ENCODE measurements around the gene FLOT1.
A peak's percentile ranks its signal among the peaks of the same experiment; 100 is the strongest.

Gene FLOT1

GRCh38 chr6:30752157-30752927 is 9.9 kb upstream of the FLOT1 start (continued):
- TF ChIP-seq, protein P1, sequence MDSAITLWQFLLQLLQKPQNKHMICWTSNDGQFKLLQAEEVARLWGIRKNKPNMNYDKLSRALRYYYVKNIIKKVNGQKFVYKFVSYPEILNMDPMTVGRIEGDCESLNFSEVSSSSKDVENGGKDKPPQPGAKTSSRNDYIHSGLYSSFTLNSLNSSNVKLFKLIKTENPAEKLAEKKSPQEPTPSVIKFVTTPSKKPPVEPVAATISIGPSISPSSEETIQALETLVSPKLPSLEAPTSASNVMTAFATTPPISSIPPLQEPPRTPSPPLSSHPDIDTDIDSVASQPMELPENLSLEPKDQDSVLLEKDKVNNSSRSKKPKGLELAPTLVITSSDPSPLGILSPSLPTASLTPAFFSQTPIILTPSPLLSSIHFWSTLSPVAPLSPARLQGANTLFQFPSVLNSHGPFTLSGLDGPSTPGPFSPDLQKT (IDR thresholded peaks at IDR 0.05; ENCODE audit: borderline replicate concordance, low read depth, low read length), result no peak
- TF ChIP-seq IKZF3 (tag by site-specific recombination; IDR thresholded peaks at IDR 0.05), result peak; percentile 93
- TF ChIP-seq ZNF221 (tag by site-specific recombination; IDR thresholded peaks at IDR 0.05; ENCODE audit: borderline replicate concordance), result no peak
- no peak for TF ChIP-seq ZNF544 (tag by site-specific recombination; IDR thresholded peaks at IDR 0.05)
- no peak for TF ChIP-seq ZNF610 (tag by site-specific recombination; IDR thresholded peaks at IDR 0.05; ENCODE audit: borderline replicate concordance)
- TF ChIP-seq, protein P2, sequence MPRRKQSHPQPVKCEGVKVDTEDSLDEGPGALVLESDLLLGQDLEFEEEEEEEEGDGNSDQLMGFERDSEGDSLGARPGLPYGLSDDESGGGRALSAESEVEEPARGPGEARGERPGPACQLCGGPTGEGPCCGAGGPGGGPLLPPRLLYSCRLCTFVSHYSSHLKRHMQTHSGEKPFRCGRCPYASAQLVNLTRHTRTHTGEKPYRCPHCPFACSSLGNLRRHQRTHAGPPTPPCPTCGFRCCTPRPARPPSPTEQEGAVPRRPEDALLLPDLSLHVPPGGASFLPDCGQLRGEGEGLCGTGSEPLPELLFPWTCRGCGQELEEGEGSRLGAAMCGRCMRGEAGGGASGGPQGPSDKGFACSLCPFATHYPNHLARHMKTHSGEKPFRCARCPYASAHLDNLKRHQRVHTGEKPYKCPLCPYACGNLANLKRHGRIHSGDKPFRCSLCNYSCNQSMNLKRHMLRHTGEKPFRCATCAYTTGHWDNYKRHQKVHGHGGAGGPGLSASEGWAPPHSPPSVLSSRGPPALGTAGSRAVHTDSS (tag by site-specific recombination; IDR thresholded peaks at IDR 0.05), result no peak
- no peak for TF ChIP-seq ZNF202 (tag by site-specific recombination; IDR thresholded peaks at IDR 0.05; ENCODE audit: borderline replicate concordance)
- TF ChIP-seq, protein P3, sequence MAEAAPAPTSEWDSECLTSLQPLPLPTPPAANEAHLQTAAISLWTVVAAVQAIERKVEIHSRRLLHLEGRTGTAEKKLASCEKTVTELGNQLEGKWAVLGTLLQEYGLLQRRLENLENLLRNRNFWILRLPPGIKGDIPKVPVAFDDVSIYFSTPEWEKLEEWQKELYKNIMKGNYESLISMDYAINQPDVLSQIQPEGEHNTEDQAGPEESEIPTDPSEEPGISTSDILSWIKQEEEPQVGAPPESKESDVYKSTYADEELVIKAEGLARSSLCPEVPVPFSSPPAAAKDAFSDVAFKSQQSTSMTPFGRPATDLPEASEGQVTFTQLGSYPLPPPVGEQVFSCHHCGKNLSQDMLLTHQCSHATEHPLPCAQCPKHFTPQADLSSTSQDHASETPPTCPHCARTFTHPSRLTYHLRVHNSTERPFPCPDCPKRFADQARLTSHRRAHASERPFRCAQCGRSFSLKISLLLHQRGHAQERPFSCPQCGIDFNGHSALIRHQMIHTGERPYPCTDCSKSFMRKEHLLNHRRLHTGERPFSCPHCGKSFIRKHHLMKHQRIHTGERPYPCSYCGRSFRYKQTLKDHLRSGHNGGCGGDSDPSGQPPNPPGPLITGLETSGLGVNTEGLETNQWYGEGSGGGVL (tag by site-specific recombination; IDR thresholded peaks at IDR 0.05), result peak; percentile 90
- peak; percentile 35; the same call in 1 of the 2 replicates for TF ChIP-seq ZNF518A (tag by site-specific recombination; conservative IDR thresholded peaks at IDR 0.05; ENCODE audit: low read depth)
- TF ChIP-seq, protein P4, sequence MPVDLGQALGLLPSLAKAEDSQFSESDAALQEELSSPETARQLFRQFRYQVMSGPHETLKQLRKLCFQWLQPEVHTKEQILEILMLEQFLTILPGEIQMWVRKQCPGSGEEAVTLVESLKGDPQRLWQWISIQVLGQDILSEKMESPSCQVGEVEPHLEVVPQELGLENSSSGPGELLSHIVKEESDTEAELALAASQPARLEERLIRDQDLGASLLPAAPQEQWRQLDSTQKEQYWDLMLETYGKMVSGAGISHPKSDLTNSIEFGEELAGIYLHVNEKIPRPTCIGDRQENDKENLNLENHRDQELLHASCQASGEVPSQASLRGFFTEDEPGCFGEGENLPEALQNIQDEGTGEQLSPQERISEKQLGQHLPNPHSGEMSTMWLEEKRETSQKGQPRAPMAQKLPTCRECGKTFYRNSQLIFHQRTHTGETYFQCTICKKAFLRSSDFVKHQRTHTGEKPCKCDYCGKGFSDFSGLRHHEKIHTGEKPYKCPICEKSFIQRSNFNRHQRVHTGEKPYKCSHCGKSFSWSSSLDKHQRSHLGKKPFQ (tag by site-specific recombination; IDR thresholded peaks at IDR 0.05), result no peak
- TF ChIP-seq, protein P5, sequence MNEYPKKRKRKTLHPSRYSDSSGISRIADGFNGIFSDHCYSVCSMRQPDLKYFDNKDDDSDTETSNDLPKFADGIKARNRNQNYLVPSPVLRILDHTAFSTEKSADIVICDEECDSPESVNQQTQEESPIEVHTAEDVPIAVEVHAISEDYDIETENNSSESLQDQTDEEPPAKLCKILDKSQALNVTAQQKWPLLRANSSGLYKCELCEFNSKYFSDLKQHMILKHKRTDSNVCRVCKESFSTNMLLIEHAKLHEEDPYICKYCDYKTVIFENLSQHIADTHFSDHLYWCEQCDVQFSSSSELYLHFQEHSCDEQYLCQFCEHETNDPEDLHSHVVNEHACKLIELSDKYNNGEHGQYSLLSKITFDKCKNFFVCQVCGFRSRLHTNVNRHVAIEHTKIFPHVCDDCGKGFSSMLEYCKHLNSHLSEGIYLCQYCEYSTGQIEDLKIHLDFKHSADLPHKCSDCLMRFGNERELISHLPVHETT (tag by site-specific recombination; IDR thresholded peaks at IDR 0.05), result peak; percentile 76; the same call in 1 of the 2 replicates
- no peak for TF ChIP-seq OVOL3 (tag by site-specific recombination; IDR thresholded peaks at IDR 0.05)
- no peak for TF ChIP-seq ZNF837 (tag by site-specific recombination; IDR thresholded peaks at IDR 0.05)
- peak; percentile 93 for TF ChIP-seq KLF1 (tag by site-specific recombination; IDR thresholded peaks at IDR 0.05)
- TF ChIP-seq KLF10 (tag by site-specific recombination; IDR thresholded peaks at IDR 0.05), result peak; percentile 87
- no peak for TF ChIP-seq ZNF701 (tag by site-specific recombination; IDR thresholded peaks at IDR 0.05)
- TF ChIP-seq ZNF585B (tag by site-specific recombination; IDR thresholded peaks at IDR 0.05), result no peak
- TF ChIP-seq FEZF1 (tag by site-specific recombination; IDR thresholded peaks at IDR 0.05), result peak; percentile 61
- no peak for TF ChIP-seq ZNF223 (tag by site-specific recombination; IDR thresholded peaks at IDR 0.05)
- TF ChIP-seq TRIM28 (IDR thresholded peaks at IDR 0.05; ENCODE audit: borderline replicate concordance, low read length), result no peak
- peak; percentile 81 for TF ChIP-seq ZFP69B (tag by site-specific recombination; IDR thresholded peaks at IDR 0.05)
- TF ChIP-seq ZNF211 (tag by site-specific recombination; IDR thresholded peaks at IDR 0.05; ENCODE audit: low read depth), result no peak
- TF ChIP-seq ZNF654 (tag by site-specific recombination; IDR thresholded peaks at IDR 0.05; ENCODE audit: low read depth), result no peak
- peak; percentile 97 for TF ChIP-seq ZNF660 (tag by site-specific recombination; IDR thresholded peaks at IDR 0.05)
- TF ChIP-seq PRDM1 (tag by site-specific recombination; IDR thresholded peaks at IDR 0.05), result peak; percentile 86
- no peak for TF ChIP-seq BCL11B (tag by site-specific recombination; IDR thresholded peaks at IDR 0.05; ENCODE audit: low read depth)
- no peak for TF ChIP-seq MYNN (tag by site-specific recombination; IDR thresholded peaks at IDR 0.05; ENCODE audit: borderline replicate concordance)
- peak; percentile 96 for TF ChIP-seq ZNF629 (tag by site-specific recombination; IDR thresholded peaks at IDR 0.05)
